Raji (cell line): ENCODE data around the gene TRPC4AP.

ENCODE experiments used
- POLR2A ChIP-seq: IDR thresholded peaks from 2 replicates; pipeline ENCODE4 v1.6.1; 2011; ENCODE audit warnings: low read depth, low read length, control low read depth; ENCODE audit not compliant: insufficient read depth

Gene TRPC4AP

GRCh38 chr20:35077872-35078271 lies 14.7 kb downstream of the TRPC4AP start:
- no peak for TF ChIP-seq POLR2A

DNA sequence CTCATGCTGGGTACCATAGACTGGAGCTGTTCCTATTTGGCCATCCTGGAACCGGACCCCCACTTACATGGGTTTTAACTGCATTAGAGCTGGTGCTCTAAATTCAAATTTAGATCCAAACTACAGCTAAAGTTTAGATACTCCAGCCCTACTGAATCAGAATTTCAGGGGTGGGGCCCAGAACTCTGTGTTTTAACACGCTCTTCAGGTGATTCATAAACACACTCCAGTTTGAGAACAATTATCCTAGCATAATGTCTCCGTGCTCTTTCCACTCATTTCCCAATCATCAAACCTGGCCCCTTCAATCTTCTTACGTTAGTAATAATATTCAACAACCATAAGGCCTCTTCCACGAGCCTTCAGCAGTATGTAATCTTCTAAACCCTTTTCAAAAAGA lies 15.3 kb downstream of the TRPC4AP start:
- TF ChIP-seq POLR2A: no peak

- TF ChIP-seq POLR2A: no peak
Observed at GRCh38 chr20:35066194-35066593, 26.4 kb downstream of the TRPC4AP start.

DNA sequence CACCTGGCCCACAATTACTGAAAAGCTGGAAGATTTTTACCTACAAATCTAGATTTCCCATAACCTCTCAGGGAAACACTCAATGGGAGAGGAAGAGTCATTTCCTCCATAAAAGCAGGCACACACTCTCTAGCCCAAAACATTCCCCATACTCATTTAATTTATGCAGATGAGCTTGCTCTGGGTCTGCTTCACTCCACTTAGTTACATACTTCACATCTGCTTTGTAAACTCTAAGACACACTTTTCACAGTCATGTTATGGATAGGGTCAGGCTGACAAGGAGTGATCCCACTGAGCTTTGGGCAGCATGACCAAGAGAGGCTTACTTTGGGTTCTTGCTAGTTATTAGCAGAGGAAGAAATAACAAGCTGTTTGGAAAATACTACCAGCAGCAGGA lies 27.4 kb downstream of the TRPC4AP start:
- no peak for TF ChIP-seq POLR2A

DNA sequence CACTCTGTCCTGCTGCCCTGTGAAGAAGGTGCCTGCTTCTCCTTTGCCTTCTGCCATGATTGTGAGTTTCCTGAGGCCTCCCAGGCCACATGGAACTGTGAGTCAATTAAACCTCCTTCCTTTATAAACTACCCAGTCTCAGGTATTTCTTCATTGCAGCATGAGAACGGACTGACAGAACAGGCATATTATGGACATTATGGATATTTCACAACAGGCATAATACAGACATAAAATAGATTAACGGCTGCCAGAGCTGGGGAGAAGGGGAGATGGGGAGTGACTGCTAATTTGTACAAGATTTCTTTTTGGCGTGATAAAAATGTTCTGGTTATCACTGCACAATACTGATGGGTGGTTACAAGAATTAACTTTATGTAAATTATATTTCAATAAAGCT lies 29.4 kb downstream of the TRPC4AP start:
- TF ChIP-seq POLR2A: no peak

DNA sequence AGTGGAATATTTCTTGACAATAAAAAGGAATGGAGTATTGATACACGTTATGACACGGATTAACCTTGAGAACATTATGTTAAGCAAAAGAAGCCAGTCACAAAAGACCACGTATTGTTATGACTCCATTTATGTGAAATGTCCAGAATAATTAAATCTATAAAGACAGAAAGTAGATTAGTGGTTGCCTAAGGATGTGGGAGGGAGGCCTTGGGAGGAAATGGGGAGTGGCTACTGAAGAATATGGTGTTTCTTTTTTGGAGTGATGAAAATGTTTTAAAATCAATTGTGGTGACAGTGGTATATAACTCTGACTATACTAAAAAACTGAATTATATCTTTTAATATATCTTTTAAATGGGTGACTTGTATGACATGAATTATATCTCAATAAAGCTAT lies 30.1 kb downstream of the TRPC4AP start:
- TF ChIP-seq POLR2A: no peak

DNA sequence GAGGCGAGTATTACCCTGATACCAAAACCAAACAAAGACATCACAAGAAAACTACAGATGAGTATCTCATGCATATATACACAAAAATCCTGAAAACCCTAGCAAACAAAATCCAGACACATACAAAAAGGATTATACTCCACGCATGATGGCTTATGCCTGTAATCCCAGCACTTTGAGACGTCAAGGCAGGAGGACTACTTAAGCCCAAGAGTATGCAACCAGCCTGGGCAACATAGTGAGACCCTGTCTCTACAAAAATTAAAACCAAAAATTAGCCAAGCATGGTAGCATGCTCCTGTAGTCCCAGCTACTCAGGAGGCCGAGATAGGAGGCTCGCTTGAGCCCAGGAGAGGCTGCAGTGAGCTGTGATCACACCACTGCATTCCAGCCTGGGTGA lies 32.4 kb downstream of the TRPC4AP start:
- TF ChIP-seq POLR2A: no peak

DNA sequence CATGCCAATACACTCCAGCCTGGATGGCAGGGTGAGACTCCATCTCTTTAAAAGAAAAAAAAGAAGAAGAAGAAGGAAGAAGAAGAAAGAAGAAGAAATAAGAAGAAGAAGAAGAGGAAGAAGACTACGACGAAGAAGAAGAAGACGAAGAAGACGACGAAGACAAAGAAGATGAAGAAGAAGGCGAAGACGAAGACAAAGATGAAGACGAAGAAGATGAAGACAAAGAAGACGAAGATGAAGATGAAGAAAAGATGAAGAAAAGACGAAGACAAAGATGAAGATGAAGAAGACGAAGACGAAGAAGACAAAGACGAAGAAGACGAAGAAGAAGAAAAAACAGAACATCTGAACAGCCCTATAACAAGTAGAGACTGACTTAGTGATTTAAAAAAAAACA lies 33.0 kb downstream of the TRPC4AP start:
- TF ChIP-seq POLR2A: no peak

GRCh38 chr20:35059110-35059509 lies 33.5 kb downstream of the TRPC4AP start:
- no peak for TF ChIP-seq POLR2A

GRCh38 chr20:35055445-35056276 lies 36.9 kb downstream of the TRPC4AP start:
- no peak for TF ChIP-seq POLR2A

- TF ChIP-seq POLR2A: no peak
Observed at GRCh38 chr20:35054814-35055213, 37.8 kb downstream of the TRPC4AP start.

- TF ChIP-seq POLR2A: no peak
Observed at GRCh38 chr20:35049776-35050352, 42.7 kb downstream of the TRPC4AP start.

- no peak for TF ChIP-seq POLR2A
Observed at GRCh38 chr20:35048739-35049138, 43.9 kb downstream of the TRPC4AP start.

DNA sequence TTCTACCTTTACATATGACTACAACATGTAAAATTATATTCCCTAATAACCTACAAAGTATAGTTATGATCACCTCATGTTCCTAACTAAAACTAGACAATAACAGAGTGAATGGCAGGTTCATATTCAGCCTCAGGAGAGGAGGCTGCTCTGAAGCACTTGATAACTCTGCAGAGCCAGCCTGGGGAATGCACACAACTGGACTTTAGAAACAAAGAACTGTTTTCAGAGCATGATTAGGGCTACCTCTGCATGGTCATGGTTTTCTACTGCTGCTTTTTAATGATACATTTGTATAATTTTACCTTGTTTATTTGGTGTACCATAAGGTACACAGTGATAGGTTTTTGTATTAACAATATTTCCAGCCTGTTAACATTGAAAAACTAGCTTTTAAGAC lies 50.3 kb downstream of the TRPC4AP start:
- no peak for TF ChIP-seq POLR2A

DNA sequence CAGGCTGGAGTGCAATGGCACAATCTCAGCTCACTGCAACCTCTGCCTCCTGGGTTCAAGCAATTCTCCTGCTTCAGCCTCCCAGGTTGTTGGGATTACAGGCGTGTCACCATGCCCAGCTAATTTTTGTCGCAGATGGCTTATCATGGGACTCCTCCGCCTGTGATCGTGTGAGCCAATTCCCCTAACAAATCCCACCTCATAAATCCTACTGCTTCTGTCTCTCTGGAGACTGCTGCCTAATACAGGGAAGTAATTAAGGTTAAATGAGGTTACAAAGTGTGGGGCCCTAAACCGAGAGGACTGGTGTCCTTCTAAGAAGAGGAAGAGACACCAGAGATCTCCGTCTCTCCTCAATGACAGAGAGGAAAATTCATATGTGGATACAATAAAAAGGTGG lies 52.0 kb downstream of the TRPC4AP start:
- no peak for TF ChIP-seq POLR2A

DNA sequence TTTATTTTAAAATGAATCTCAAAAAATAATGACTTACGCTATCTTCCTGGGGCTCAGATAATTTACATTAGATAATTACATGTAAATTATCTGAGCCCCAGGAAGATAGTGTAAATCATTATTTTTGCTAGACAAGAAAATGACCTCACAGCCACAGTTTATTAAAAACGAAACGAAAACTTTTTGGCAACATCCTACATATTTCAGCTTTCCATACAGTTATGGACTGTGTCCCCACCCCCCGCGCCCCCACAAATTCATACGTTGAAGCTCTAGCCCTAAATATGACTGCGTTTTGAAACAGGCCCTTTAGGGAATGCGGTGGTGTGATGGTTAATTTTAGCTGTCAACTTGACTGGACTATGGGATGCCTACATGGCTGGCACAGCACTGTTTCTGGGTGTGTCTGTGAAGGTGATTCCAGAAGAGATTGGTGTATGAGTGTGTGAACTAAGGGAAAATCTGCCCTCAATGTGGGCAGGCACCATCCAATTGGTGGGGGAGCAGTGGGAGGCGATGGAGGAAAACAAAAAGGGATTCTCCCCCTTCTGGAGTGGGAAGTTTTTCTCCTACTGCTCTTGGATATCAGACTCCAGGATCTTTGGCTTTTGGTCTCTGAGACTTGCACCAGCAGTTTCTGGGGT lies 52.6 kb downstream of the TRPC4AP start:
- no peak for TF ChIP-seq POLR2A

DNA sequence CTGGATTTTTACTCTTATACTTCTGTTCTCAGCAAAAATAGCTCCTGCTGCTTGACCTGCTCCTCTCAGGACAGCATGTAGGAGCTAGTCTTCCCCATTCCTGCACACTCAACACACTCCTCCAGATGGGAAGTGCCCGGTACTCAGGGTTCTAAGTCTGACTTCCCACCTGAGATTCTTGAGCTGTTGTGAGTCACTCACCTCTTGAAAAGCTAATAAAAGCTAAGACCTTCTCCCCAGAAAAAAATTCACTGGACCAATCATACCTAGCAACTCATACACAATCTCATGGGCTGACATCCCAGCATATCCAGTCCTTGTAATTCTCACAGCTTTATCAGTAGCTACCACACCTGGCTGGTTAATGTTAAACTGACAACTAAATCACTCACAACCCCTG lies 53.5 kb downstream of the TRPC4AP start:
- TF ChIP-seq POLR2A: no peak

DNA sequence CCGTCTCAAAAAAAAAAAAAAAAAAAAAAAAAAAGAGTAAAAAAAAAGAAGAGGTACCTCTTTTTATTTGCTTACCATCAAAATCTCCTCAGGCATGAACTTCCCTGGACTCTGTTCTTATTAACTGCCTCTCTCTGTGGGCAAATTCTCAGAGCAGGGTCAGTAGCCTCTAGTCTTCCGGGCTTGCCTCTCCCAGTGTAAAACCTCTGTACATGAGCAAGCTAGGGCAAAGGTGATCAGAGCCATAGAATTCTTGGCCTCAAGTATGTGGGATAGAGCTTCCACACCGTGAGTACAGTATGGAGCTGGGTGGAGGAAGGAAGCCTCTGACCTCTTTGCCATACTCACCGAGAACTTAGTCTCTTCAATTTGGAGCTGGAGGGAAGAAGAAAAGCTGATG lies 58.5 kb downstream of the TRPC4AP start:
- TF ChIP-seq POLR2A: no peak
